Measurements from ENCODE around the gene POU2F3.

The POU2F3 gene

DNA sequence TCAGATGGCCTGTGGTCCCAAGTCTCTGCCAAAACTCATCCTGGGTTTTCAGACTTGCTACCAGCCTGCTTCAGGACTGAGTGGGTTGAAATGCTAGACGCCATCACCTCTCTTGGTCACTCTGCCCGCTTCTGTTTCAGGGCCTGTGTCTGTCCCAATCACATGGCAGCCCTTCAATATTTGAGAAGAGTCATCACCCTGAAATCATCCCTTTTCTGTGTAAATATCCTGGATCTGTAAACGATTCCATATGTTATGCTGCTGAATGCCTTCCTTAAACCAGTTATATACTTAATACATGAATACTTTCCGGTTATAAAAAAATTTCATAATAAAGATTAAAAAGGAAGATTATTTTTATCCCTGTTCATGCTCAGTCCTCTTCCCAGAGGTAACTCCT, 45.3 kb downstream of the POU2F3 start:
- no peak overlapping the region for H3K4me2 ChIP-seq (ENCODE audit: low read length)
- no peak for TF ChIP-seq EZH2phosphoT487 (IDR thresholded peaks at IDR 0.05; ENCODE audit: low read depth)
- TF ChIP-seq, protein P1, sequence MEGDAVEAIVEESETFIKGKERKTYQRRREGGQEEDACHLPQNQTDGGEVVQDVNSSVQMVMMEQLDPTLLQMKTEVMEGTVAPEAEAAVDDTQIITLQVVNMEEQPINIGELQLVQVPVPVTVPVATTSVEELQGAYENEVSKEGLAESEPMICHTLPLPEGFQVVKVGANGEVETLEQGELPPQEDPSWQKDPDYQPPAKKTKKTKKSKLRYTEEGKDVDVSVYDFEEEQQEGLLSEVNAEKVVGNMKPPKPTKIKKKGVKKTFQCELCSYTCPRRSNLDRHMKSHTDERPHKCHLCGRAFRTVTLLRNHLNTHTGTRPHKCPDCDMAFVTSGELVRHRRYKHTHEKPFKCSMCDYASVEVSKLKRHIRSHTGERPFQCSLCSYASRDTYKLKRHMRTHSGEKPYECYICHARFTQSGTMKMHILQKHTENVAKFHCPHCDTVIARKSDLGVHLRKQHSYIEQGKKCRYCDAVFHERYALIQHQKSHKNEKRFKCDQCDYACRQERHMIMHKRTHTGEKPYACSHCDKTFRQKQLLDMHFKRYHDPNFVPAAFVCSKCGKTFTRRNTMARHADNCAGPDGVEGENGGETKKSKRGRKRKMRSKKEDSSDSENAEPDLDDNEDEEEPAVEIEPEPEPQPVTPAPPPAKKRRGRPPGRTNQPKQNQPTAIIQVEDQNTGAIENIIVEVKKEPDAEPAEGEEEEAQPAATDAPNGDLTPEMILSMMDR (IDR thresholded peaks at IDR 0.05; ENCODE audit: low read depth, low read length), result no peak
- H3K36me3 ChIP-seq (replicated peaks; ENCODE audit: low read depth, low read length), result no peaks in the 10 kb centered on the region
- H3K9me3 ChIP-seq (ENCODE audit: insufficient read depth, low read length), result no peaks in the 10 kb centered on the region
- peaks cover 5% of the 10 kb centered on the region; the same call in 1 of the 2 replicates for H3K4me1 ChIP-seq (ENCODE audit: low read length)
- H3K9ac ChIP-seq (ENCODE audit: low read length), result no peak overlapping the region
- H3K4me3 ChIP-seq (ENCODE audit: low read length), result no peak overlapping the region
- no peak overlapping the region for H2AFZ ChIP-seq (ENCODE audit: low read depth, low read length)
- peaks cover 39% of the 10 kb centered on the region for H3K27me3 ChIP-seq (ENCODE audit: low read depth, low read length)
- H3K27ac ChIP-seq (ENCODE audit: low read length), result no peak overlapping the region
- no peaks in the 10 kb centered on the region for H4K20me1 ChIP-seq (ENCODE audit: insufficient read depth, low read length)
- H3K79me2 ChIP-seq (ENCODE audit: low read length), result no peaks in the 10 kb centered on the region

DNA sequence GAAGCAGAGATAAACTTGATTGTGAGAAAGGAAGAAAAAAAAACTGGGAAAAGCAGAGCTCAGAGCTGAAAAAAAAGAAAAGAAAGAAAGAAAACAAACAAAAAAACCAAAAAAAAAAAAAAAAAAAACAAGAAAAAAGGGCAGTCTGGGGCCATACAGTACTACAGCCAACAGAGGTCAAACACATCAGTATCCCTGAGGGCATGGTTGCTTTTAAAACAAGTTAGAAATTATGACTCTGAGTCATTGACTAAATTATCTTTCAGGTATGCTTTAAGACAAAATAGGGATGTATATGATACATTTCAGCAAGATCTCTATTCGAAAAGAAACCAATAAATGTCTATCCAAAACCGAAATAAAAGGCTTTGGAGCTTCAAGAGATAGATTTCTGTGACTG, 48.1 kb downstream of the POU2F3 start:
- Histone ChIP-seq H3K4me3 (ENCODE audit: low read length) (no peak overlapping the region), H4K20me1 (ENCODE audit: insufficient read depth, low read length) (no peaks in the 10 kb centered on the region), H3K4me1 (ENCODE audit: low read length) (peaks cover 5% of the 10 kb centered on the region; the same call in 1 of the 2 replicates), H3K27me3 (ENCODE audit: low read depth, low read length) (peaks cover 48% of the 10 kb centered on the region), H3K9me3 (ENCODE audit: insufficient read depth, low read length) (no peaks in the 10 kb centered on the region), H3K4me2 (ENCODE audit: low read length) (no peak overlapping the region), H3K9ac (ENCODE audit: low read length) (no peak overlapping the region), H3K79me2 (ENCODE audit: low read length) (no peaks in the 10 kb centered on the region), H3K36me3 (replicated peaks; ENCODE audit: low read depth, low read length) (no peaks in the 10 kb centered on the region), H3K27ac (ENCODE audit: low read length) (no peak overlapping the region), H2AFZ (ENCODE audit: low read depth, low read length) (no peak overlapping the region)
- TF ChIP-seq, protein P1 (IDR thresholded peaks at IDR 0.05; ENCODE audit: low read depth, low read length), result no peak
- TF ChIP-seq EZH2phosphoT487 (IDR thresholded peaks at IDR 0.05; ENCODE audit: low read depth), result no peak

DNA sequence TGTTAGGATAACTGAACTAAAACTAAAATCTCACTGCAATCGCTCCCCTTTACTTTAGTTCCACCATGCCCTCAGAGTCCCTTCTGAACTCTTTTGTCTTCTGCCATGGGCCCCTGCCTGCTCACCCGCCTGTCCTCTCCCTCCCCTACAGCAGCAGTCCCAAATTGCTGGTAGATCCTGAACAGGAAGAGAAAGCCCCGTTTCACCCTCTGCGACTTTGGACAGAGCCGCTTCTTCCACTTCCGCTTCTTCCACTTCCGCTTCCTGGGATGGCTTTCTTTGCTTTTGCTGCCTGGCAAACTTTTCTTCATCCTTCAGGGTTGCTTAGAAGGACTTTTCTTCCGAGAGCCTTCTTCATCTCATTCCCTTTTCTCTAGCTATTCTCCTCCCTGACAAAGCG, 49.5 kb downstream of the POU2F3 start:
- TF ChIP-seq, protein P1 (IDR thresholded peaks at IDR 0.05; ENCODE audit: low read depth, low read length), result no peak
- TF ChIP-seq EZH2phosphoT487 (IDR thresholded peaks at IDR 0.05; ENCODE audit: low read depth), result no peak
- Histone ChIP-seq H3K36me3 (replicated peaks; ENCODE audit: low read depth, low read length) (no peaks in the 10 kb centered on the region), H3K79me2 (ENCODE audit: low read length) (no peaks in the 10 kb centered on the region), H3K4me3 (ENCODE audit: low read length) (no peak overlapping the region), H3K4me1 (ENCODE audit: low read length) (peaks cover 5% of the 10 kb centered on the region; the same call in 1 of the 2 replicates), H3K4me2 (ENCODE audit: low read length) (peak overlapping the region; percentile 39), H3K9ac (ENCODE audit: low read length) (no peak overlapping the region), H3K27me3 (ENCODE audit: low read depth, low read length) (peaks cover 60% of the 10 kb centered on the region), H2AFZ (ENCODE audit: low read depth, low read length) (peak overlapping the region; percentile 95), H3K27ac (ENCODE audit: low read length) (no peak overlapping the region), H4K20me1 (ENCODE audit: insufficient read depth, low read length) (no peaks in the 10 kb centered on the region), H3K9me3 (ENCODE audit: insufficient read depth, low read length) (no peaks in the 10 kb centered on the region)

DNA sequence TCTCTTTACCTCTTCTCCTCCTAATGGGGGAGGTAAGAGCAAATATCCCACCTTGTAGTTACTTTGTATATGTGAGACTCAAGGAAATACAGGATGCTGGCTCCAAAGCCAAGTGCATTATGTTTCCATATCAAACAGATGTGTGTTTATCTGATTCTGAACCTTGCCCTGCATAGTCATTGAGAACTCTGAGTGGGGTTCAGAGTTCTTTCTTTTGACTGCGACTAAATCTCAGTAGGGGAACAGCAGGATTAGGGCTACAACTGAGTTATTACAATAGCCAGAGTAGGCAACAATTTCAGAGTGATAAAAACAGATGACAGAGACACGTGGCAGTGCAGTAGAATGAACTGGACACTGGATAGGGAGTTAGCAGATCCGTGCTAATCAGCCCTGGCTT, 51.0 kb downstream of the POU2F3 start:
- Histone ChIP-seq H3K4me3 (ENCODE audit: low read length) (no peak overlapping the region), H3K36me3 (replicated peaks; ENCODE audit: low read depth, low read length) (no peaks in the 10 kb centered on the region), H3K27me3 (ENCODE audit: low read depth, low read length) (peaks cover 74% of the 10 kb centered on the region)

More for the DNA sequence above, 51.0 kb downstream of the POU2F3 start:
- H3K9me3 ChIP-seq (ENCODE audit: insufficient read depth, low read length), result no peaks in the 10 kb centered on the region
- no peak overlapping the region for H3K4me2 ChIP-seq (ENCODE audit: low read length)
- no peaks in the 10 kb centered on the region for H3K79me2 ChIP-seq (ENCODE audit: low read length)
- no peak overlapping the region for H3K9ac ChIP-seq (ENCODE audit: low read length)
- H3K4me1 ChIP-seq (ENCODE audit: low read length), result peaks cover 5% of the 10 kb centered on the region; the same call in 1 of the 2 replicates
- H2AFZ ChIP-seq (ENCODE audit: low read depth, low read length), result no peak overlapping the region
- TF ChIP-seq, protein P1 (IDR thresholded peaks at IDR 0.05; ENCODE audit: low read depth, low read length), result no peak
- no peak for TF ChIP-seq EZH2phosphoT487 (IDR thresholded peaks at IDR 0.05; ENCODE audit: low read depth)
- no peak overlapping the region for H3K27ac ChIP-seq (ENCODE audit: low read length)
- H4K20me1 ChIP-seq (ENCODE audit: insufficient read depth, low read length), result no peaks in the 10 kb centered on the region
